Mesodermal cell (in vitro differentiated cells): Measurements from ENCODE around the gene APCDD1L. TPM values are rescaled to one million over a fixed set of nuclear protein-coding genes. Genes with fewer than 3 reads are reported as not detected.
A peak's percentile ranks its signal among the peaks of the same experiment; 100 is the strongest.

ENCODE experiments used
- H3K27ac ChIP-seq: 2 replicates; pipeline ENCODE4 v1.7.0; 2013; ENCODE audit warnings: mild to moderate bottlenecking, low read depth, low read length, moderate library complexity; ENCODE audit not compliant: severe bottlenecking
- H3K36me3 ChIP-seq: 2 replicates; pipeline ENCODE4 v1.7.1; 2013; ENCODE audit warnings: mild to moderate bottlenecking, low read length, moderate library complexity; ENCODE audit not compliant: control insufficient read depth, insufficient read depth
- H3K4me1 ChIP-seq: one replicate; pipeline ENCODE4 v1.7.1; 2013; ENCODE audit warnings: mild to moderate bottlenecking, low read length; ENCODE audit not compliant: insufficient read depth, control insufficient read depth, poor library complexity, severe bottlenecking
- H3K4me3 ChIP-seq: 2 replicates; pipeline ENCODE4 v1.7.0; 2013; ENCODE audit warnings: low read length, control low read depth, mild to moderate bottlenecking; ENCODE audit not compliant: insufficient read depth, poor library complexity, severe bottlenecking; ENCODE audit errors: extremely low read depth
- H3K9me3 ChIP-seq: 2 replicates; pipeline ENCODE4 v1.7.1; 2013; ENCODE audit warnings: mild to moderate bottlenecking, low read length, moderate library complexity; ENCODE audit not compliant: control insufficient read depth
- WGBS, 2 experiments: methylation state at CpG; one replicate each; pipeline ENCODE4 v1.1.5; 2013; ENCODE audit warnings: missing lambda C conversion rate in 2 of 2; ENCODE audit not compliant: insufficient coverage in 2 of 2; 5-methylcytosine and 5-hydroxymethylcytosine counted together
- polyA plus RNA-seq, 2 experiments: library from polyadenylated mRNA; stranded (reverse); fragments of 50-300 nt; gene quantifications; one replicate each; pipeline ENCODE4 v1.2.3, GENCODE V29; 2013

Gene APCDD1L
- polyA plus RNA-seq (2013, experiment 1 of 2) = 9.4 TPM
- 6.8 TPM for polyA plus RNA-seq (2013, experiment 2 of 2)

DNA sequence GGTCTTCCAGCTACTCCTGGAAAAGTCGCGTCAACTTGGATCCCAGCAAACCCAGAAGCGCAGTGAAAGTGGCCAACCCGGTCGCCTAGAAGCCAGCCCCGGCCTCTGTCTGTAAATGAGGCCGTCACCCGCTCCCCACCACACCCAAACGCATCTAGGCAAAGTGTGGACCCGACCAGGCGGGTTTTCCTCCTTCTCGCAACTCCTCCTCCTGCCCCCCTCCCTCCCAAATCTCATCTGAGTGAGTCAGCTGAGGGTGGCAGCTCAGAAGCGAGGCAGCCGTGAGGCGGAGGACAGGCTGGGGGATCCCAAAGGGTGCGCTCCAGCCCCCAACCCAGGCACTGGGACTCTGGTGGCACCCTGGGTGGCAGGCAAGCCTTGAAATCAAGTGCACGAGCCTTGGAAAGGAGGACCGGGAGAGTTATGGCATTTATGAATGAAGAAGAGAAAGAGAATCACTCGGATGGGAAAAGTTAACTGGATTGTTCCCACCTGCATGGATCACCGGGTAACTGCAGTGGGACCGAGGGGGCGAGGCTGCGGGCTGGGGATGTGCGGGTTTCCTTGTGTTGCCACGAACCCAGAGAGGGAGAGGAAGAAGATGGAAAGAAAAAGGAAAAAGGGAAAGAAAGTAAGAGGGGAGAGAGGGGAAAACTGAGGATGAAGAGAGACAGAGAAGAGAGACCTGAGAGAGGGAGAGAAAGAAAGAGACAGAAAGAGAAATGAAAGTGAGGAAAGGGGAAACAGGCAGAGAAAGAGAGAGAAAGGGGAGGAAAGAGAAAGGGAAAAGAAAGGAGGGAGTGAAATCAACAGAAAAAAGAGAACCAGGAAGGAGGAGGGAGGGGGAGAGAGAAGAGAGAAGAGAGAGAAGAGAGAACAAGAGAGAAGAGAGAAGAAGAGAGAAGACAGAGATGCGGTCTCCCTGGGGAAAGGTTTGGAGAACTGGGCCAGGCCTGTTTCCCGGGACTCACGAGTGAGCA, at the start of gene APCDD1L:
TSS of gene APCDD1L (minus strand) at position 167 of the 980 bp plus-strand sequence. CDS start 692 bp downstream, outside the sequence.
- WGBS, 2 experiments = 23% methylated on average over 22 to 23 of the region's 28 CpGs
- Histone ChIP-seq H3K4me1 (peaks cover 4% of the 10 kb centered on the region), H3K36me3 (no peaks in the 10 kb centered on the region), H3K9me3 (no peaks in the 10 kb centered on the region), H3K4me3 (peak within 1 kb of the TSS; percentile 38), H3K27ac (no peak within 1 kb of the TSS)

DNA sequence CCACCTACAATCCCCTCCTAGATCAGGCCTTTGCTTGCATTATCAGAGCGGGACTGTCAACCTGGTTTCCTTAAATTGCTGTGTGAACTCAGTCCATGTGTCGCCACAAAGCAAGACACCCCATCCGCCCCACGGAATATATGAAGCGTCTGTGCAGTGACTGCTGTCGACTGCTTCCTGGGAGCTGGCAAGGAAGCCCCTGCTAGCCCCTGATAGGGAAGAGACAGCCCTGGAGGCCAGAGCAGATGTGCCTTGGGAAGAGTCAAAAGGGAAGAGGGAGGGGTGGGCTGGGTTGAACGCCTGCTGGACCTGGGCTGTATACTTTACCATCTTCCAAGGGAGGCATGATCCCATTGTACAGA, 44.1 kb upstream of the APCDD1L start:
- H3K9me3 ChIP-seq = no peaks in the 10 kb centered on the region
- 91 to 97% methylated on average over 6 to 7 of the region's 7 CpGs for WGBS, 2 experiments
- no peak overlapping the region for H3K4me3 ChIP-seq
- H3K4me1 ChIP-seq = no peaks in the 10 kb centered on the region
- no peaks in the 10 kb centered on the region for H3K36me3 ChIP-seq
- no peak overlapping the region for H3K27ac ChIP-seq

DNA sequence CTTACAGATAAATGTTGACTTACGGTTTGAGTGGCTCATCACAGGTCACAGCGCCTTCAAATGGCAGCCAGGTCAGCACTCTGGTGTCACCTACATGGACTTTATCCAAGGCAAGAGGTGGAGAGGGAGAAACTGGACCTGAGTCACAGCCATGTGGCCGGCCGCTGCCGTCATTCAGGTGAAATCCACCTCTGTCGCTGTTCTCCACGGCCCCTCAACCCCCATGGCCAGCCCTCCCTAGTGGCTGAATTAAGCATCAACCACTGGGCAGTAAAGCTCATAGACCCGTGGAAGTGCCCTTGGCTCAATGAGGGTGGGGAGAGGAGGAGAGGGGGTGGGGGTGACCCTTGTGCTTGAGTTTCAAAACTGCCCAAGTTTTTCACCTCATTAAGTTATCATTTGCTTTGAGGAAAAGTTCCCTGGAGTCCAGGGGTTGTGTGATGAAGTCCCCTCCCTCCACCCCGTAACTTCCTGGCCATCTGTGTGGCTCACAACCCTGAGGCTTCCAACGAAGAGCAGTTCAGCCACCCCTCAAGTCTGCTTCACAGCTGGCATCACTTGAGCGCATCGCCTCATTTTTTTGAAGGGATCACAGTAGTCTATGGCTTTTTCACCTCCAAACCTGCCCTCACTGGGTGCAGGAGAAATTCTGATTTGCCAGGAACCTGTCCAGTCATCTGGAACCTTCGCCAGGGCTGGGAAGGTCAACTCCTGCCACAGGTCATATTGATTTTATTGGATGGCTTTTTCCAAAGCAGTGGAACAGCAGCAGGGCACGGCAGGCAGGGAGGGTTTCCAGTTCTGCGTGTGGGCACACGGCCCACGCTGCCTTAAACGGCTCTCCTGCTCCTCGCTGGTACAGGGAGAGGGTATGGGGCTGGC, 43.5 kb upstream of the APCDD1L start:
- WGBS, 2 experiments = 93 to 95% methylated on average over 6 to 17 of the region's 19 CpGs
- no peak overlapping the region for H3K27ac ChIP-seq
- H3K9me3 ChIP-seq = no peaks in the 10 kb centered on the region
- H3K4me1 ChIP-seq = peaks cover 3% of the 10 kb centered on the region
- H3K36me3 ChIP-seq = no peaks in the 10 kb centered on the region
- no peak overlapping the region for H3K4me3 ChIP-seq

DNA sequence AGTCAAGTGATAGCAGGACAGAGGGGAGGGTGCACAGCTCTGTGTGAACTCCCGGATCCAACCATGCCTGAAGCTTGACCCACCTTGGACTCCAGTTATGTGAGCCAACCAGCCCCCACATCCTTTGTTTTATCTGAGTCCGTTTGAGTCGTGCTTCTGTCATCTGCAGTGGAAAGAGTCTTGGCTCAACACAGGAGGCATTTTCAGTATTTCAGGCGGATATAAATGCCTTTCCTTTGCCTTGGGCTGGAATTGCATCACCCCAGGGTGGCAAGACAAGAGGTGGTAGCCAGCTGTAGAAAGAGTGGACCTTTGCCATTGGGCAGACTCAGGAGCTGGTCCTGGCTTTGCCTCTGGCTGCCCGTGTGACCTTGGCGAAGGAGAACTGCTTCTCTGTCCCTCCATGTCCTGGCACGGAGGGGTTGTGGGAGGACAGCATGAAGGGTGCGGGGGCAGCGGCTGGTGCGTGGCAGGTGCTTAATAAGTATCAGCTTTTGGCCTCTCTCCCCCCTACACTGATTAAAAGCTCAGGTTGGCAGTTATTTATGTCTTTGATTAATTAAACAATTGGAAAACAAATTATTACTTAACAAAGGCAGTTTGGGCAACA, 42.6 kb upstream of the APCDD1L start:
- no peak overlapping the region for H3K4me3 ChIP-seq
- H3K27ac ChIP-seq = no peak overlapping the region
- H3K36me3 ChIP-seq = no peaks in the 10 kb centered on the region
- peaks cover 6% of the 10 kb centered on the region for H3K4me1 ChIP-seq
- 96 to 98% methylated on average over 5 to 6 of the region's 10 CpGs for WGBS, 2 experiments
- H3K9me3 ChIP-seq = no peaks in the 10 kb centered on the region

DNA sequence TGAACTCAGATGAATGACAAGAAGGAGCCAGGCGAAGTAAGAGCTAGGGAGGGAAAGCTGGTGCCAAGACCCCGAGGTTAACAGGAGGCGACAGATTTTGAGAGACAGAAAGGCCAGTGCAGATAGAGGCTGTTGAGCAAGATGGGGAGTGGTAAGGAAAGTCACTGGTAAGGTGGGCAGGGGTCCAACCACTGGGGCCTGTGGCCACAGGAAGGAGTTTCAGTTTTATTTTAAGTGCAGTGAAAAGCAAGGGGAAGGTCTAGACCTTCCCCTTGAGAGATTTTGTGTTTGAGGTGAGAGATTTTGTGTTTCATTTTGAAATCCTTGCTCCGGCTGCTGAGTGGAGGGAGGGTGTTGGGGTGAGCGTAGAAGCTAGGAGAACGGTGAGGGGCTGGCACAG, 41.8 kb upstream of the APCDD1L start:
- H3K4me1 ChIP-seq = peaks cover 6% of the 10 kb centered on the region
- 89 to 94% methylated on average over 6 of the region's 6 CpGs for WGBS, 2 experiments
- no peak overlapping the region for H3K4me3 ChIP-seq
- H3K27ac ChIP-seq = no peak overlapping the region
- H3K36me3 ChIP-seq = no peaks in the 10 kb centered on the region
- no peaks in the 10 kb centered on the region for H3K9me3 ChIP-seq

DNA sequence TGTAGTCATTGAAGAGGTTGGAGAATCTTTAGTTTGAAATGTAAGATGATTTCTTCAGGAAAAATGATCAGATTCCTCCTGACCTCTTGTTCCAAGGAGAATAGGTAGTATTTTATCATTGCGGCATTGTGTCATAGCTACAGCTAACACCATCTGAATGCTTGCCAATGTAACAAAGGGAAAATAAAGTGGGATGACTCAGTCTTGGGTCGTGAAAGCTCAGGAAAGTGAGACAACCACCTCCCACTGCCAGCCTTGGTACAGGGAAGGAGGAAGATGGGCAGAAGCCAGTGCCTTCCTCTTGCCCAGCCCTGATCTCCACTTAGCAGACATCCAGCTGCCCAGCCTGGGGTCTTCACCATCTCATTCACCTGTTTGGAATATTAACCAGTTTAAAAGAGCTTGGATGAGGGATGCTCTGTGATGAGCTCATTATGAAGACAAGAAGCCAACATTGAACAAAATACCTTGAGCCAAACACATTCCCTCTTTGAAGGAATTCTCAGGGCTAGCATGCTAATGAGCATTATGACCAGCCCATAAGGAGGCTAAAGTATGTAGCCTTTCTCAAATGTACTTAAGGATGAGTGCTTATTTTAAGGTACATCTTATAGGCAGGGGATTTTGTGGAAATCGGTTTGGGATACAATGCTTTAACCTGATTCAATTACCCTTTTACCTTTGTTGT, 40.0 kb upstream of the APCDD1L start:
- no peak overlapping the region for H3K27ac ChIP-seq
- WGBS, 2 experiments = 50 to 60% methylated on average over 1 of the region's 3 CpGs
- H3K4me1 ChIP-seq = peaks cover 6% of the 10 kb centered on the region
- H3K9me3 ChIP-seq = no peaks in the 10 kb centered on the region
- no peaks in the 10 kb centered on the region for H3K36me3 ChIP-seq
- H3K4me3 ChIP-seq = no peak overlapping the region

DNA sequence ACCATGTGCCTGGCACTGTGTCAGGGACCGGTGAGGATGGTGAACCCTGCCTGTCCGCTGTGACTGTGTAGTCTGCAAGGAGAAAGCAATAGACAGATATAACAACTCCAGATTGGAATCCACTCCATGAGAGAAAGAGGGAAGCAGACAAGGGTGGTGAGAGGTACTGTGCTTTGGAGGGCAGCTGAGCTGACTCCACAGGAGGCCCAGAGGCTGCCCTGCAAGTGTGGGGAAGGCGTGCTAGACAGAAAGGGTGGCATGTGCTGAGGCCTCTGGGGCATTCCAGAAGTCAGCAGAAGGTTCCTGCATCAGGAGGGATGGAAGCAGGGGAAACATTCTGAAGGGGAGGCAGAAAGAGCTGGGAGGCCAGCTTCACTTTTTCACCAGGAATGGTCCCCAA, 39.3 kb upstream of the APCDD1L start:
- Histone ChIP-seq H3K9me3 (no peaks in the 10 kb centered on the region), H3K27ac (no peak overlapping the region), H3K36me3 (no peaks in the 10 kb centered on the region), H3K4me3 (no peak overlapping the region), H3K4me1 (peaks cover 6% of the 10 kb centered on the region)
- WGBS, 2 experiments = 80 to 90% methylated on average over 2 of the region's 3 CpGs

DNA sequence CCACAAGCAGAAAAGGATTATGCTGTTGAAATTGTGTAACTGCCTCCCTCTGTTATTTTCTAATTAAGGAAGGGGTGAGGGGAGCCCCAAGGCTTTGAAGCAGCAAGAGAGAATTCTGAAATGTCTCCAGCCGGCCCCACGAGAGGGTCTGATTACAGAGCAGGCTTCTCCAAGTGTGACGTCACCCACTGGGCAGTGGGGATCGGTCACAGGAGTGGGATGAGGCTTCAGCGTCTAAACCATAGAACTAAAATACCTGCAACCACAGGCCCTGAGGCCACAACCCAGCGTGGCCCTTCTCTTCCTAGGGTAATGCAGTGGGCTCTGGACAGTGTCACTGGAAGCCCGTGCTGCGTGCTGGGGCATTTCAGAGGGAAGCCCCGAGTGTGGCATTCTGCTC, 38.6 kb upstream of the APCDD1L start:
- no peak overlapping the region for H3K27ac ChIP-seq
- WGBS, 2 experiments = 89 to 91% methylated on average over 4 to 6 of the region's 9 CpGs
- no peak overlapping the region for H3K4me3 ChIP-seq
- no peaks in the 10 kb centered on the region for H3K9me3 ChIP-seq
- peaks cover 6% of the 10 kb centered on the region for H3K4me1 ChIP-seq
- H3K36me3 ChIP-seq = no peaks in the 10 kb centered on the region

DNA sequence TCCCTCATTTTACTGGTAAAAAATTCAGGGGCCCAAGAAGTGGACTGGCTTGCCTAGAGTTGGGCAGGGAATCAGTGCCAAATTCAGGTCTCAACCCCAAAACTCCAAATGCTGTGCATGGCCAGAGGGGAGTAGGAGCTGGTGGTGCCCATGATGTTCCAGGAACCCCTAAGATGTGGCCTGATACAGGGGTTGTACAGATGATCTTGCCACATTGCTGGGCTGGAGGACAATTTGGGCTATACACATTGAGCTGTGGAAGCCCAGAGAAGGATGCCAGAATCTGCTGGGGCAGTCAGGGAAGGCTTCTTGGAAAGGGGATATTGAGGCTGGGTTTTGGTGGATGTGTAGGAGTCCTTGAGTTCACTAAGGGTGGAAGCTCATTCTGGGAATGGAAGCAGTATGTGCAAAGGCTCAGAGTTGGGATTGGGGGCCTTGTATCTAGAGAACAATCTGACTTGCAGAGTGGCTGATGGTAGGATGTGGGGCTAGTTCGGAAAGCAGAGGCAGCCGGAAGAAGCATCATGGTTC, 38.0 kb upstream of the APCDD1L start:
- H3K27ac ChIP-seq = no peak overlapping the region
- peaks cover 6% of the 10 kb centered on the region for H3K4me1 ChIP-seq
- no peak overlapping the region for H3K4me3 ChIP-seq
- WGBS, 2 experiments = no CpG with 5 or more reads among the region's 2 CpGs
- no peaks in the 10 kb centered on the region for H3K36me3 ChIP-seq
- no peaks in the 10 kb centered on the region for H3K9me3 ChIP-seq
